Lower lobe of right lung (tissue), 2 donors: ENCODE data around the gene DCANP1. TPM values are rescaled to one million over a fixed set of nuclear protein-coding genes. Genes with fewer than 3 reads are reported as not detected.

Experiments used
- ATAC-seq, 2 donors: fragments of 200-7000 bp; cut with Tn5 transposase; one replicate each; pipeline ENCODE4 v1.9.1; 2020 to 2022; ENCODE audit warnings: mild to moderate bottlenecking in 2 of 2, moderate library complexity in 2 of 2
- DNase-seq: peaks from one replicate; pipeline ENCODE4 v3.0.0-alpha.2; 2020
- H3K27ac ChIP-seq: fragments of 200-600 bp; one replicate; pipeline ENCODE4 v1.8.0; 2022
- H3K27me3 ChIP-seq: fragments of 200-600 bp; one replicate; pipeline ENCODE4 v1.8.0; 2022; ENCODE audit warnings: low read depth
- H3K36me3 ChIP-seq: fragments of 200-600 bp; one replicate; pipeline ENCODE4 v1.8.0; 2022; ENCODE audit warnings: mild to moderate bottlenecking
- H3K4me1 ChIP-seq: fragments of 200-600 bp; one replicate; pipeline ENCODE4 v1.8.0; 2022
- H3K4me3 ChIP-seq: fragments of 200-600 bp; one replicate; pipeline ENCODE4 v1.8.0; 2022; ENCODE audit warnings: mild to moderate bottlenecking
- H3K9me3 ChIP-seq: fragments of 200-600 bp; one replicate; pipeline ENCODE4 v1.8.0; 2022
- CTCF ChIP-seq: fragments of 200-600 bp; IDR thresholded peaks from one replicate; pipeline ENCODE4 v1.8.0; 2022; ENCODE audit warnings: antibody characterized with exemption, mild to moderate bottlenecking
- intact Hi-C: fragments of 100-400 bp; cut with DNase I; formaldehyde crosslinking; loops from one replicate; pipeline ENCODE4 v1.11.0; 2022
- total RNA-seq: library from RNA; stranded (reverse); fragmentation: NEBNext Ultra II Directional; extraction: Animal tissue kit (Norgen Biotek cat#: 25700); gene quantifications from one replicate; pipeline ENCODE4 v1.2.1, GENCODE V29; 2021
- donor health status: DM: no; HTN: yes; CAD: no; lungs with severe emphysema.

Gene DCANP1
- total RNA-seq, 1 donor from 2014 or later, result not detected

- peaks cover 69% of the 10 kb centered on the region for H3K27me3 ChIP-seq
- no peaks in the 10 kb centered on the region for H3K9me3 ChIP-seq
- no peak for DNase-seq
- intact Hi-C loops, result no loop called here
- H3K27ac ChIP-seq, result no peak overlapping the region
- H3K4me1 ChIP-seq, result peaks cover 49% of the 10 kb centered on the region
- no peak for TF ChIP-seq CTCF
- ATAC-seq, result peak in 1 of 2 donors; percentile 15
- H3K4me3 ChIP-seq, result peak overlapping the region; percentile 39
- H3K36me3 ChIP-seq, result no peaks in the 10 kb centered on the region
Observed at GRCh38 chr5:135488727-135489465, 41.7 kb upstream of the DCANP1 start.

- ATAC-seq (no peak), DNase-seq (no peak)
- Histone ChIP-seq H3K9me3 (no peaks in the 10 kb centered on the region), H3K36me3 (no peaks in the 10 kb centered on the region), H3K27me3 (peaks cover 71% of the 10 kb centered on the region), H3K27ac (no peak overlapping the region), H3K4me3 (no peak overlapping the region), H3K4me1 (peaks cover 40% of the 10 kb centered on the region)
- intact Hi-C loops, result no loop called here
- TF ChIP-seq CTCF, result no peak
Observed at GRCh38 chr5:135487839-135488514, 40.8 kb upstream of the DCANP1 start.

GRCh38 chr5:135487037-135487395 lies 39.9 kb upstream of the DCANP1 start:
- Histone ChIP-seq H3K27me3 (peaks cover 75% of the 10 kb centered on the region), H3K9me3 (no peaks in the 10 kb centered on the region), H3K27ac (no peak overlapping the region), H3K4me1 (peaks cover 33% of the 10 kb centered on the region), H3K4me3 (no peak overlapping the region), H3K36me3 (no peaks in the 10 kb centered on the region)
- TF ChIP-seq CTCF, result no peak
- intact Hi-C loops, result no loop called here
- ATAC-seq (no peak), DNase-seq (no peak)

- DNase-seq (no peak), ATAC-seq (peak in 1 of 2 donors; percentile 12)
- TF ChIP-seq CTCF, result no peak
- no peaks in the 10 kb centered on the region for H3K9me3 ChIP-seq
- H3K4me3 ChIP-seq, result no peak overlapping the region
- H3K27ac ChIP-seq, result no peak overlapping the region
- H3K27me3 ChIP-seq, result peaks cover 71% of the 10 kb centered on the region
- intact Hi-C loops, result no loop called here
- no peaks in the 10 kb centered on the region for H3K36me3 ChIP-seq
- peaks cover 27% of the 10 kb centered on the region for H3K4me1 ChIP-seq
Observed at GRCh38 chr5:135486131-135487036, 39.2 kb upstream of the DCANP1 start.

- TF ChIP-seq CTCF, result no peak
- ATAC-seq, result peak; percentile 50 to 68
- intact Hi-C loops, result no loop called here
Observed at GRCh38 chr5:135484674-135485086, 37.5 kb upstream of the DCANP1 start.

More at GRCh38 chr5:135484674-135485086, 37.5 kb upstream of the DCANP1 start:
- Histone ChIP-seq H3K4me3 (no peak overlapping the region), H3K27me3 (peaks cover 66% of the 10 kb centered on the region), H3K27ac (no peak overlapping the region), H3K4me1 (peaks cover 13% of the 10 kb centered on the region), H3K36me3 (no peaks in the 10 kb centered on the region), H3K9me3 (no peaks in the 10 kb centered on the region)
- DNase-seq, result no peak
